Measurements from ENCODE around the gene RCSD1. TPM values are rescaled to one million over a fixed set of nuclear protein-coding genes. Genes with fewer than 3 reads are reported as not detected.

Gene RCSD1
- total RNA-seq, 3 donors from 2014 or later (not counting 1 experiment from before 2014, with no cell fraction given), result 86.3 to 130 (median 110) TPM

DNA sequence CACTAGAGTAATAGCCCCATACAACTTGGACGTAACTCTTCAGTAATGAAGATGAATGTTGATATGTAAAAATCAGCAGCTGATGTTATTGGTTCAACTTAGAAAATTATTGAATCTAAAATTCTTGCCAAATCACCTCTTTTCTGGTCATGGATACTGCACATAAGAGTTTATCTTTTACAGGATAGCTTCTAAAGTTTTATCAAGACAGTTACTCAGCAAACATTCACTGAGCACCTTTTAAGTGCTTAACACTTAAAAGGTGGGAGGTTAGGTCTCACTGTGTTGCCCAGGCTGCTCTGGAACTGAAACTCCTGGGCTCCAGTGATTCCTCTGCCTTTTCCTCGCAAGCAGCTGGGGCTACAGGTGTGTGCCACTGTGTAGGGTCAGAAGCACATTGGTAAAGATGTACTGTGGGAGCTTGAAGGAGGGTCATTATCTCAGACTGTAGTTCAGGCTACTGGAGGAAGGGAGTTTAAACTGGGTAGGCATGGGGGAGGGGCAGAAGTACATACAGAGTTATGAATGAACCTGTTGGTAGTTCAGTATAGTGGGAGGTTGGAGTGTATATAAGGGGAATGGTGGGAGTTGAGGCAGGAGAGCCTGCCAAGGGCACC, 93.8 kb downstream of the RCSD1 start:
- H3K27me3 Mint-ChIP-seq (ENCODE audit: low read depth in 2 of 2), result peaks cover 0 to 11% of the 10 kb centered on the region in 2 donors
- TF ChIP-seq CTCF (IDR thresholded peaks at IDR 0.05), result no peak
- H3K4me1 ChIP-seq (ENCODE audit: control insufficient read depth, insufficient read depth, low read length), result peaks cover 6% of the 10 kb centered on the region
- 86% methylated on average over 1 of the region's 2 CpGs for WGBS (ENCODE audit: insufficient coverage)
- intact Hi-C loops (cut with micrococcal nuclease), result no loop called here
- peaks cover 11 to 14% of the 10 kb centered on the region in 2 donors for H3K4me1 Mint-ChIP-seq
- no peak for ATAC-seq
- no peaks in the 10 kb centered on the region for H3K36me3 Mint-ChIP-seq
- H3K36me3 ChIP-seq (ENCODE audit: control insufficient read depth, insufficient read depth, low read length), result no peaks in the 10 kb centered on the region
- DNase-seq, result no peak
- H3K27me3 ChIP-seq (ENCODE audit: control insufficient read depth, insufficient read depth, low read length), result no peaks in the 10 kb centered on the region
- H3K9me3 Mint-ChIP-seq, result no peaks in the 10 kb centered on the region
- no peak overlapping the region for H3K27ac Mint-ChIP-seq
- no peak overlapping the region for H3K27ac ChIP-seq (ENCODE audit: low read length)
- no peak overlapping the region for H3K4me3 ChIP-seq (ENCODE audit: low read length)
- peak overlapping the region; percentile 97 for H3K4me3 Mint-ChIP-seq
- H3K9me3 ChIP-seq (ENCODE audit: control insufficient read depth, insufficient read depth, low read length), result no peaks in the 10 kb centered on the region

DNA sequence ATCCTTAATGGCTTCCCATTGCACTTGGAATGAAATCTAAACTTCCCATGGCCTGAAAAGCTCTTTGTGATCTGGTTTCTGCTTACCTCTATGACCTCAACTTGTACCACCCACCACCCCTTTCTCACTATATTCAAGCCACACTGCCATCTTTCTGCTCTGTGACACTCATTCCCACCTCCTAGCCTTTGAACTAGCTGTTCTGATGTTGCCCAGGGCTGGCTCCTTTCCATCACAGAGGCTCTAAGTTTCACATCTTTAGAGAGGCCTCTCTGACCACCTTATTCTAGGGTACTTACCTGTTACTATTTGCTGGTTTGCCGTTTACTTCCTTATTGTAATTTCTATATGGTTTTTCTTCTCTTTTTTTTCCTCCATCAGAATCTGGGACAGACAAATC, 96.0 kb downstream of the RCSD1 start:
- Histone ChIP-seq H3K4me3 (ENCODE audit: low read length) (no peak overlapping the region), H3K27ac (ENCODE audit: low read length) (no peak overlapping the region), H3K27me3 (ENCODE audit: control insufficient read depth, insufficient read depth, low read length) (no peaks in the 10 kb centered on the region), H3K9me3 (ENCODE audit: control insufficient read depth, insufficient read depth, low read length) (no peaks in the 10 kb centered on the region), H3K4me1 (ENCODE audit: control insufficient read depth, insufficient read depth, low read length) (peaks cover 5% of the 10 kb centered on the region), H3K36me3 (ENCODE audit: control insufficient read depth, insufficient read depth, low read length) (no peaks in the 10 kb centered on the region)
- Mint-ChIP-seq H3K27ac (no peak overlapping the region), H3K27me3 (ENCODE audit: low read depth in 2 of 2) (peaks cover 0 to 8% of the 10 kb centered on the region in 2 donors), H3K36me3 (no peaks in the 10 kb centered on the region), H3K9me3 (no peaks in the 10 kb centered on the region), H3K4me1 (peaks cover 9 to 13% of the 10 kb centered on the region in 2 donors), H3K4me3 (no peak overlapping the region)
- TF ChIP-seq CTCF (IDR thresholded peaks at IDR 0.05), result no peak
- WGBS (ENCODE audit: insufficient coverage), result no CpG with 5 or more reads among the region's 1 CpG
- DNase-seq (no peak), ATAC-seq (no peak)
- intact Hi-C loops (cut with micrococcal nuclease), result no loop called here

DNA sequence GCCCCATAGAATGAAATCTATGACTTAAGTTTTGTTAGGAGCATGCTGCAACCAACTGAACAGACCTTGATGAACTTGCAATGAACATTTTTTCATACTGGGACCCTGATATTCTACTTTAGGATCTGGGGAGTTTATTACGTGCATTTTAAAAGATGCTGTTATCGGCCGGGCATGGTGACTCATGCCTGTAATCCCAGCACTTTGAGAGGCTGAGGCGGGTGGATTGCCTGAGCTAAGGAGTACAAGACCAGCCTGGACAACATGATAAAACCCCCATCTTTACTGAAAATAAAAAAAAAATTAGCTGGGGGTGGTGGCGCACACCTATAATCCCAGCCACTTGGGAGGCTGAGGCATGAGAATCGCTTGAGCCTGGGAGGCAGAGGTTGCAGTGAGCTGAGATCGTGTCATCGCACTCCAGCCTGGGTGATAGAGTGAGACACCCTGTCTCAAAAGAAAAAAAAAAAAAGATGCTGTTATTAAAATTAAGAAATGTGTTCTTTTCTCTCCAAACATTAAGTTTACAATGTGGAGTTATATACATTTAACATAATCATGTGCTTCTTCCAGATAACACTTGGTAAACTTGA, 98.9 kb downstream of the RCSD1 start:
- Mint-ChIP-seq H3K4me3 (no peak overlapping the region), H3K36me3 (no peaks in the 10 kb centered on the region), H3K4me1 (no peaks in the 10 kb centered on the region), H3K9me3 (no peaks in the 10 kb centered on the region), H3K27me3 (ENCODE audit: low read depth in 2 of 2) (peaks cover 0 to 6% of the 10 kb centered on the region in 2 donors), H3K27ac (no peak overlapping the region)
- intact Hi-C loops (cut with micrococcal nuclease), result no loop called here
- Histone ChIP-seq H3K27ac (ENCODE audit: low read length) (no peak overlapping the region), H3K36me3 (ENCODE audit: control insufficient read depth, insufficient read depth, low read length) (no peaks in the 10 kb centered on the region), H3K4me3 (ENCODE audit: low read length) (no peak overlapping the region), H3K27me3 (ENCODE audit: control insufficient read depth, insufficient read depth, low read length) (no peaks in the 10 kb centered on the region), H3K4me1 (ENCODE audit: control insufficient read depth, insufficient read depth, low read length) (no peaks in the 10 kb centered on the region), H3K9me3 (ENCODE audit: control insufficient read depth, insufficient read depth, low read length) (no peaks in the 10 kb centered on the region)
- DNase-seq, result no peak
- 98% methylated on average over 7 of the region's 8 CpGs for WGBS (ENCODE audit: insufficient coverage)
- no peak for ATAC-seq
- TF ChIP-seq CTCF (IDR thresholded peaks at IDR 0.05), result no peak

- no peak overlapping the region for H3K27ac ChIP-seq (ENCODE audit: low read length)
- H3K27me3 Mint-ChIP-seq (ENCODE audit: low read depth in 2 of 2), result no peaks in the 10 kb centered on the region
- no peak for TF ChIP-seq CTCF (IDR thresholded peaks at IDR 0.05)
- no peaks in the 10 kb centered on the region for H3K36me3 ChIP-seq (ENCODE audit: control insufficient read depth, insufficient read depth, low read length)
- no peaks in the 10 kb centered on the region for H3K27me3 ChIP-seq (ENCODE audit: control insufficient read depth, insufficient read depth, low read length)
- H3K27ac Mint-ChIP-seq, result no peak overlapping the region
- 97% methylated on average over 4 of the region's 4 CpGs for WGBS (ENCODE audit: insufficient coverage)
- H3K4me1 Mint-ChIP-seq, result no peaks in the 10 kb centered on the region
- no peak for ATAC-seq
- intact Hi-C loops (cut with micrococcal nuclease), result no loop called here
- no peaks in the 10 kb centered on the region for H3K4me1 ChIP-seq (ENCODE audit: control insufficient read depth, insufficient read depth, low read length)
- no peak overlapping the region for H3K4me3 Mint-ChIP-seq
- no peaks in the 10 kb centered on the region for H3K36me3 Mint-ChIP-seq
- no peaks in the 10 kb centered on the region for H3K9me3 ChIP-seq (ENCODE audit: control insufficient read depth, insufficient read depth, low read length)
- H3K9me3 Mint-ChIP-seq, result no peaks in the 10 kb centered on the region
- H3K4me3 ChIP-seq (ENCODE audit: low read length), result no peak overlapping the region
- no peak for DNase-seq
Measured at GRCh38 chr1:167734227-167734626, 104.2 kb downstream of the RCSD1 start.

All from natural killer cell (primary cell).